ENCODE data around the gene ZNF407. TPM values are rescaled to one million over a fixed set of nuclear protein-coding genes. Genes with fewer than 3 reads are reported as not detected.

Gene ZNF407
- total RNA-seq, 1 experiment from 2014 or later: 4.4 TPM

DNA sequence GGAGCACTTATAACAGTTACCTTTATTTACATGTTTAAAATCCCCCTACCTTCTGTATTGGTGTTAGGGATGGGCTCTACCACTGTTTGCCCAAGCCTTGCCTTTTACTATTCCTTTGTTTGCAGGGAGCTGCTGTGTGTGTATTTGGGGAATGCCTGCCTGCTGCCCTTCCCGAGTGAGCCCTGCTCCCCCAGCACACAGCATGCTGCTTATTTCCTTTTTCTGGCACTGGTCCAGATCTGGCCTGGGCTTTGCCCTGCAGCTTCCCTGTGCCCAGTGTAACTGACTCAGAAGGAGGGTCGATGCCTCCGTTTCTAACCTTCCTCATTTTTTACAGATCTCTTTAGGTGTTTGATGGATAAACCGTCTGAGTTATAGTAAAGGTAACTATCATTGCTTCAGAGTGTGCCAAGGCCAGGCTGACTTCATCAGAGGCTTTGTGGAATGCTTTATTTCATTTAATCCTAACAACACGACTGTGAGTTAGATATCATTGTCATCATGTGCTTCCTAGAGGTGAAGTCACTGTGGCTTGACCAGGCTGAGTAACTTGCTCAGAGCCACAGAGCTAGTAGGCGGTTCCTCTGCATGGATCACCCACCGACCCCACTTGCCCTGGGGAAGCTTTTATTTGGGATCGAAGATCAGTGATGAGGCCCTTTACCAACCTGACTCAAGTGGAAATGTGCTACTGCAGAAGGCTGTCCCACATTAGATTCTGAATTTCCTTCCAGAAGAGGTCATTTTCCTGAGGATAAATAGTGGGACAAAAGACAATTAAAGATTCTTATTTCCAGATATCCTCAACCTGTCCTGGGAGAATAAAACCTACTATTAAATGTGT is 238.8 kb downstream of the ZNF407 start:
- Histone ChIP-seq H3K4me3 (no peak overlapping the region), H3K27me3 (no peaks in the 10 kb centered on the region), H3K36me3 (no peaks in the 10 kb centered on the region), H3K9me3 (no peaks in the 10 kb centered on the region)
- peak; percentile 51 for DNase-seq

DNA sequence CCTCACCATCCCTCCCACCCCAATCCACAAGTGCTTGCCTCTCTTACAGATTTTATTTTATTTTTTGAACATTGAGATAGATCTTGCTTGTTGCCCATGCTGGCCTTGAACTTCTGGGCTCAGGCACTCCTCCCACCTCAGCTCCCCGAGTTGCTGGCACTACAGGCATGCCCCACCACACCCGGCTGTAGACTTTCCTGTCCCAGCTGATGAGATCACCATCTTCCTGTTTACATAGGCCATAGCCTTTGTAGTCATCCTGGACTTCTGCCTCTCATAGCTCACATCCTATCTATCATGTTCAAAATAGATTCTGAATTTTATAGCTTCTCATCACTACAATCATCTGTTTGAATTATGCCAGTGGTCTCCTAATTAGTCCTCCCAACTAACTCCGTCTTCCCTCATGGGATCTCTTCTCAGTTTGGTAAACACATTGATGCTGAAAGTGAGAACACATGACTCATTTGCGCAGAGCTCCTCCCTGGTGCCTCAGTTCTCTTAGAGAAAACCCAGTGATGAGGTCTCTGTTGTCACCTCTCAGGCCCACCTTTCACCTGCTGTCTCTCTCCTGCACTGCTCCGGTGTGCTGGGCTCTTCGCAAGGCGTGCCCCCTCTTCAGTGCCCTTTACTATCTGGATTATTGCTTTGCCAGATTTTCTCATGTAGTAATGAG is 243.0 kb downstream of the ZNF407 start:
- no peaks in the 10 kb centered on the region for H3K9me3 ChIP-seq
- no peak overlapping the region for H3K4me3 ChIP-seq
- no peaks in the 10 kb centered on the region for H3K27me3 ChIP-seq
- peak; percentile 84 for DNase-seq
- no peaks in the 10 kb centered on the region for H3K36me3 ChIP-seq

DNA sequence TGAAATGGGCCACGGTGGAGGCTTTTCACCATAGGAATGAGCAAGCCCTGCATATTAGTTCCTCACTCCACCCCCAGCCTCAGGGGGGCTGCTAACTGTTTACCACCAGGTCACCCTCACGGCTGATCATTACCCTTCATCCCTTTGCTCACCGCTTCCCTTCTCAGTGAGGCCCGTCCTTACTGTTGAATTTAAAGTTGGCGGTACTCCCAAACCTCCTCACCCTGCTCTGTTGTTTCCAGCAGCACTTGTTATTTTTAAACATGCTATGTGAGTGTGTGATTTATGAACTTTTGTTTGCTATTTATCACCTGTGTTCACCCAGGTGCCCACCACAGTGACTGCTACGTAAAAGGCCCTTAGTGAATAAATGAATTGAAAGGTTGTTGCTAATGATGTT is 243.6 kb downstream of the ZNF407 start:
- DNase-seq: no peak
- Histone ChIP-seq H3K27me3 (no peaks in the 10 kb centered on the region), H3K36me3 (no peaks in the 10 kb centered on the region), H3K4me3 (no peak overlapping the region), H3K9me3 (no peaks in the 10 kb centered on the region)

DNA sequence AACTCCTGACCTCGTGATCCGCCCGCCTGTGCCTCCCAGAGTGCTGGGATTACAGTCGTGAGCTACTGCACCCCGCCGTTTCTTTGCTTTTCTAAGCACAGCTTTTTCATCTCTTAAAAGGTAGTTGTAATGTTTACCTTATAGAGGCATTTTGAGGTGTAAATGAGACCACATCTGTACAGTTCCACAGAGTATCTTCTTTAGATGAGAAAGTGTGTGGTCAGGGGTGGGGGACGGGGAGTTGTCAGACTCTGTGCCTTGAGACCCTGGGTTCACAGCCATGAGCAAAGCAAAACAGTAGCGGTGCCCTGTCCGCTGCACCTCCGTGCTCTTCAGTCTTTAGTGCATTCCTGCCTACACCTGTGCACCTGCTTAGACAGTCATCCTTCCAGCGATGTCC is 251.6 kb downstream of the ZNF407 start:
- no peaks in the 10 kb centered on the region for H3K27me3 ChIP-seq
- no peaks in the 10 kb centered on the region for H3K36me3 ChIP-seq
- no peak overlapping the region for H3K4me3 ChIP-seq
- no peaks in the 10 kb centered on the region for H3K9me3 ChIP-seq
- DNase-seq: no peak

DNA sequence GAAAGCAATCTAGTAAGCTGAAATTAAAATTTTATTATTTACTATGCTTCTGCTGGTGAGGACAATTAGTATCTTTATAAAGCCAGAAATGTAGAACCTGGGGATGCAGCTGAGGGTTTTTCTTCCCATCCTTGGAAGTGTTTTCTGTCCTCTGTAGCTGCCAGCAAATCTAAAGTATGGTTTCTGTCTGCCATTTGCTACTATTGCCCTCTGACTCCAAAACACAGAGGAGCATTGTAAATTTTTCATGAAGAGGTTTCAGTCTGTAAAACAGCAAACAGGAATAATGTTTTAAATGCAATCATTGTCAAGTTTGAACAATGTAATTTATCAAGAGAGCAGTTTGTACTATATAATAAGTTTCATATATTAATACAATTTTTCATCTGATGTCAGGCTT is 258.8 kb downstream of the ZNF407 start:
- DNase-seq: no peak
- no peaks in the 10 kb centered on the region for H3K36me3 ChIP-seq
- H3K4me3 ChIP-seq: no peak overlapping the region
- H3K9me3 ChIP-seq: no peaks in the 10 kb centered on the region
- no peaks in the 10 kb centered on the region for H3K27me3 ChIP-seq

DNA sequence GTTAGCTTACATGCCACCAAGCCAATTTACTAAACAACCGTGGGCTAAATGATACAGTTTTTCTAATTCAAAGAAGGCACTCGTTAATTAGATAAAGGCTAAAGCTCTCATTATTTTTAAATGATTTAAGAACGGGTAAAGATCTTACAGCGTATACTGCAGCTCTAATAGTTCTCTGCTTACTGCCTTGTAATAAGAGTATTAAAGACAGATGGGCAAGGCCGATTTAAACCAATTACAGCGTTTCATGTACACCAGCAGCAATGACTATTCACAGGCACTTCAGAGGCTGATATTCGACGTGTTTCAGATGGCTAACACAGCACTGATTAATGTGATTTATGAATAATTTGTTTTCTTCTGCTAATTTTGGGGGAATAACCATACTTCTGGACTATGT is 259.3 kb downstream of the ZNF407 start:
- DNase-seq: no peak
- H3K4me3 ChIP-seq: no peak overlapping the region
- no peaks in the 10 kb centered on the region for H3K36me3 ChIP-seq
- no peaks in the 10 kb centered on the region for H3K9me3 ChIP-seq
- H3K27me3 ChIP-seq: no peaks in the 10 kb centered on the region

DNA sequence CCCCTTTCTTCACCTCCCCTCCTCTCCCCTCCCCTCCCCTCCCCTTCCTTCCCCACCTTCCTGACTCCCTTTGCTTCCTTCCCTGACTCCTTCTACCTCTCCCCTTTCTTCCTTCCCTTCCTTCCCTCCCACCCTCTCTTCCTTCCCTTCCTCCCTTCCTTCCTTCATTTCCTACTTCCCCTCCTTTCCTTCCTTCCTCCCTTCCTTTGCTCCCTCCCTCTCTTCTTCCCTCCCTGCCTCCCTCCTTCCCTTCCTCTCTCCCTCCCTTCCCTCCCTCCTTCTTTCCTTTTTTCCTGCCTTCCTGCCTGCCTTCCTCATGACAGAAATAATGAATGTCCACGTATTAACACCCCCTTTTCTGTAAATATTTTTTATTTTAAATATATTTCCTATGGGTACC is 260.2 kb downstream of the ZNF407 start:
- no peaks in the 10 kb centered on the region for H3K9me3 ChIP-seq
- no peak overlapping the region for H3K4me3 ChIP-seq
- no peaks in the 10 kb centered on the region for H3K36me3 ChIP-seq
- DNase-seq: no peak
- no peaks in the 10 kb centered on the region for H3K27me3 ChIP-seq

DNA sequence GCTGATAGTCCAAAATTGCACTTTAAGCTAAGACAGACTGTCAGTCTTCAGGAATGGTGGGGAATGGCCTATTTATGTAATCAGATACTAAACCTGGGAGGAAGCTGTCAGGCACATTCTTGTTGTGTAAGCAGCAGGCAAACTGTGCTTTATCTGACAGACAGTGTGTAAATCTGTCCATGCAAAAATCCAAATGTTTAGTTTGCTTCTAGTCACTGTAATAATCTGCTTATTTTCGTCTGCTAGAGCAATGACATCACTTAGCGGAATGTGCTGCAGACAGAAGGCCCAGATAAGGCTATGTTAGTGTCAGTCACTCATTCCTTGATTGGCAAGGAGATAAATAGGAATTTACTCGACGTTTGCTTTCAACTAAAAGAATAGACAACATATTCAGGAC is 263.5 kb downstream of the ZNF407 start:
- no peaks in the 10 kb centered on the region for H3K9me3 ChIP-seq
- no peaks in the 10 kb centered on the region for H3K27me3 ChIP-seq
- no peak for DNase-seq

DNA sequence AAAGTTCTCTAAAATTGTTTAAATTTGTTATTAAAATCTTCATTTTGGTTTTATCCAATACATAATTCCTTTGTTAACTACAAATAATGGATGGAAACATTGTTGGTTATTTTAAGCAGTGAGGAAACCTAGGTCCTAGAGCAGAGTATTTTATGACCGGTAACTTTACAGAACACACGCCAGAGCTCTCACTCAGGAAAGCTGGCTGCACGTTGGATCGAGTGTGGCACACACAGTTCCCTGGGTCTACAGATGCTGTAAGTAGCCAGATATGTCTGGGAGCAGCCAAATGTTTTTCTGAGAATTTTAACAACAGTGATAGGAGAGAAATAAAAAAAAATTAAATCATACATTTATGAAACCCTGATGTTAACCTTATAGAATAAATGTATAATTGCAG is 264.4 kb downstream of the ZNF407 start:
- no peak for DNase-seq
- Histone ChIP-seq H3K36me3 (no peaks in the 10 kb centered on the region), H3K9me3 (no peaks in the 10 kb centered on the region), H3K4me3 (no peak overlapping the region), H3K27me3 (no peaks in the 10 kb centered on the region)

More for the DNA sequence above, 263.5 kb downstream of the ZNF407 start:
- H3K36me3 ChIP-seq: no peaks in the 10 kb centered on the region
- no peak overlapping the region for H3K4me3 ChIP-seq

DNA sequence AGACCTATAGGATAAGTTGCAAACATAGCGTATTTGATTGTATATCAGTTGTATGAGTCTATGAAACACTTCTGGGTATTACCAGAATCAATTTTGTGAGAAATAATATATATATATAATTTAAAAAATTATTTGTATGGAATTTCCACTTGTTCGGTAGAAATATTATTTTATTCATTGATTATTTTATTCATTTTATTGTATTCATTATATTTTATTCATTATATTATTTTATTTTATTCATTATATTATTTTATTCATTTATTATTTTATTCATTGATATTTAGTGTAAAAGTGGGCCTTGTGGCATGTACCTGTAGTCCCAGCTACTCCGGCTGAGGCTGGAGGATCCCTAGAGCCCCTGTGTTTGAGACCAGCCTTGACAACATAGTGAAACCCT is 268.9 kb downstream of the ZNF407 start:
- Histone ChIP-seq H3K36me3 (no peaks in the 10 kb centered on the region), H3K27me3 (no peaks in the 10 kb centered on the region), H3K4me3 (no peak overlapping the region), H3K9me3 (no peaks in the 10 kb centered on the region)
- no peak for DNase-seq

DNA sequence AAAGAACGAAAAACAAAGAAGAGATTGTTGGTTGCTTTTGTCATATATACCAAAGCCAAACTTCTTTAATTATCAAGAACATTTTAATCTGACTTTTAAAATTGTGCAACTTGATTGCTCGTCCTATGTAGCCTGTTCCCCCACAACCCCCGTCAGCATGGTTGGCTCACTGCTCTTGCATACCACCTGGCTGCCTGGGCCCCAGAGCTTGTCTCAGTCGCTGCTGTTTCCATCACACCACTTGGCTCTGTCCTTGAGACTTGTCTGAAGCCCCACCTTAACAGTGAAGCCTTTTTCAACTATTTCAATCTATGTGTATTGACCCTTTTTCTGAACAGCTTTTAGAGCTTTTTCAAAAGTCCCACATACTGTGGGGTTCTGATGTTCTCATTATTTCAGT is 270.8 kb downstream of the ZNF407 start:
- Histone ChIP-seq H3K4me3 (no peak overlapping the region), H3K36me3 (no peaks in the 10 kb centered on the region), H3K27me3 (no peaks in the 10 kb centered on the region), H3K9me3 (no peaks in the 10 kb centered on the region)
- no peak for DNase-seq

DNA sequence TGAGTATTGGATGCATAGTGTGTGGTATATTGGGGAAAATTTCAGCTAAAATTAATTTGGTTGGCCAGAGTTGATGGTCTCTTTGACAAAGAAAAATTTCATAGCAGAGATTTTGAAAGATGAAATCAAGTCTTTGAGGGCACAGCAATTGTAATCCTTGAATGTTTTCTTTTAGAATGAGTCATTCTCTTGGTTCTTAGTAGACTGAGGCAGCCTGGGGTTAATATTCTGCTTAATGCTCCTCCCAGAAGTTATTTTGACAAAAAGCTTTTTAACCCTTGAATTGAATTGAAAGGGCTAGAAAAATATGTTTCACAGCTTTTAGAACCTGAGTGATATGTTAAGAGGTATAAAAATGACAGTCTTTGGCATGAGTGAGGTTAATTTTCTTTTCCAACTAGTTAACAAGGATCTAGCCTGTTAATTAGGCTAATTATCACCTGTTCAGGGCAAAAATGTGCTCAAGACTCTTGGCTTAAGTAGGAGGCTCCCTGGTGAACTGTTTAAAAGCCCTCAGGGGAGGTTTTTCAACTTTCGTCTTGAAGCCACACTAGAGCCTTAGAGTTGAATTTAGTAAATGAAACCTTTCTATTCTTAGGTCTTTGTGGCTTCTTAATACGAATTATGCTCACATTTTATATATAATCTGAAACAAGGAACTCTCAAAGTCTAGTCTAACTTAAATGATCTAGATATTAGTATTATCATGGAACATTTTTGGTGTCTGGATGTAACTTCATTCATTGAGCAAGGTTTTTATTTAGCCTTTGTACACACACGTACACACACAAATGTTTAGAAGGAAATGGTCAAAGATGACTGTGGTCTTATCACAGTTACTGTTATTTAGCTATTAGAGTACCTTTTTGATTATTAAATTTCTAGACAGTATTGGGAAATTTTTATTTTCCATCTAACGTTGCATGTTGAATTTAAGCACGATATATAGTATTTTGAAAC is 272.5 kb downstream of the ZNF407 start:
- Histone ChIP-seq H3K36me3 (no peaks in the 10 kb centered on the region), H3K9me3 (no peaks in the 10 kb centered on the region), H3K4me3 (no peak overlapping the region), H3K27me3 (no peaks in the 10 kb centered on the region)
- DNase-seq: no peak

DNA sequence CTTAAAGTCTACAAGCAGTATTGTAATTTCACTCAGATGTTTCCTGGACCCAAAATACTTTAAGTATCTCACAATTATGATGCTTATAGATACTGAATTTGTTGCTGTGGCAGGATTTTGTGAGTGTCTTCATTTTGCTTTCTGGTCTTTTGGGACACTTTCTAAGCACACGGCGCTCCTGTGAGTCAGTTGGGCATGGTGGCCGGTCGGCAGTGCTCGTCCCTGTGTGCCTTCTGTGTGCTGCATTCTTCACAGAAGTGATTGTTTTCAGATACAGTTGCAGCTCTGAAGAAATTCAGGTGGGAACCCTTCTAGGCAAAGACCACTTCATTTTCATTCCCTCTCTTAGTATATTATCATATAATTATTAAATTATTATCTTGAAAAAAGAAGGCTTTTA is 273.3 kb downstream of the ZNF407 start:
- no peak for DNase-seq
- Histone ChIP-seq H3K36me3 (no peaks in the 10 kb centered on the region), H3K27me3 (no peaks in the 10 kb centered on the region), H3K9me3 (no peaks in the 10 kb centered on the region), H3K4me3 (no peak overlapping the region)

DNA sequence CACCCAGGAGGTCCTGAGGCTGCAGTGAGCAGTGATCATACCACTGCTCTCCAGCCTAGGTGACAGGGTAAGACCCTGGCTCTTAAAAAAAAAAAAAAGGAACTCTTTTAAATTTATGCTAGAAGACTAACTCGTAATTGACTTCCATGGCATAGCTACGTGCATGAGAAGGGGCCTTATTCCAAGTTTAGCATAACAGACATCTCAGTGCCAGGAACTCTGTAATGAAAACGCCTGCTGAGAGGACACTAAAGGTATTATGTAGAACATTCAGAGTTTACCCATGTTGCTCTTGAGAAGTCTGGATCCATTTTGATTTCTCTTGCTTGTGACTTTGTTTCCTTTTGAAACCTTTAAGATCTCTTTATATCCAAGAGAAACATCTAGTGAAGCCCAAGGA is 276.0 kb downstream of the ZNF407 start:
- DNase-seq: no peak
- Histone ChIP-seq H3K27me3 (no peaks in the 10 kb centered on the region), H3K4me3 (no peak overlapping the region), H3K9me3 (no peaks in the 10 kb centered on the region), H3K36me3 (no peaks in the 10 kb centered on the region)

DNA sequence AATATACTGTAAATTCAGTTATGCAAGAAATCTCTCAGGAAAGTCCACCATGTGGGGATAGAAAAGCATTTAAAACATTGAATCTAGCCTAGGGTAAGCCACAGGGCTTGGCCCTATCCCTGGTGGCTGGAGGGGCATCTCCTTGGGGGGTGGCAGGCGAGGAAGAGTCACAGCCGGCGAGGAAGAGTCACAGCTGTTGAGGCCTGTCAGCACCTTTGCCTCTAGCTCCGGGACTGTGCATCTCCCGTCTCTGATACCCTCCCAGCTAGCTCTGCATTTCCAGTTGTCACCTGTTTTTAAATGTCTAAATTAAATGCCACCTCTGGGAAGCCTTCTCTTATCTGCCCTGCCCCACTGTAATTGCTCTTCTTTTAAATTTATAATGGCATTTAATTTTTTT is 276.7 kb downstream of the ZNF407 start:
- H3K27me3 ChIP-seq: no peaks in the 10 kb centered on the region
- H3K36me3 ChIP-seq: no peaks in the 10 kb centered on the region
- no peak overlapping the region for H3K4me3 ChIP-seq
- no peak for DNase-seq
- no peaks in the 10 kb centered on the region for H3K9me3 ChIP-seq

DNA sequence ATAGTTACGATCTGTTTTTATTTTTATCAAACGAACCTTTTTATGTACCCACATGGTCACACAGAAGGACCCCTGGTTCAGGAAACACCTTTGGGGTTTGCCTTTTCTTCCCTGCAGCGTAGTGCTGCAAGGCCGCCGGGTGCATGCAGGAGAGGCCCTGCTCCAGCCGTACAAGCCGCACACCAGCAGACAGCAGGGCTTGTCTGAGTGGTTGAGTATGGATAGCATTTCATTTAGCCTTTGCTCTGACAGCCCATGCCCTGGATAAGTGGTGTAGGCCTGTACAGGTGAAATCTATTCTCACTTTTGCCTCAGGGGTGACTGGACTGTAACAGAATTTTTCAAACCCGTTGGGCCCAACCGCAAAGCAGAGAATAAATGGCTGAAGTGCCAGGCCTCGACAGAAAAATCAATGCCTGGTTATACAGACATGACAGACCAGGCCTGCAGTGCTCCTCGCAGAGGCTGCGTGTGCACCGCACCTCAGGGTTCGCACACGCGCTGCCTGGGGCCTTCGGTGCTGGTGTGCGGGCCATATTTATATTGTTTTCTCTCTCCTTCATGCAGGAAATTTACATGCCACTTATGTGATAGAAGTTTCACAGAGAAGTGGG is 279.1 kb downstream of the ZNF407 start:
- Histone ChIP-seq H3K27me3 (no peaks in the 10 kb centered on the region), H3K9me3 (no peaks in the 10 kb centered on the region), H3K4me3 (no peak overlapping the region), H3K36me3 (no peaks in the 10 kb centered on the region)
- DNase-seq: no peak

DNA sequence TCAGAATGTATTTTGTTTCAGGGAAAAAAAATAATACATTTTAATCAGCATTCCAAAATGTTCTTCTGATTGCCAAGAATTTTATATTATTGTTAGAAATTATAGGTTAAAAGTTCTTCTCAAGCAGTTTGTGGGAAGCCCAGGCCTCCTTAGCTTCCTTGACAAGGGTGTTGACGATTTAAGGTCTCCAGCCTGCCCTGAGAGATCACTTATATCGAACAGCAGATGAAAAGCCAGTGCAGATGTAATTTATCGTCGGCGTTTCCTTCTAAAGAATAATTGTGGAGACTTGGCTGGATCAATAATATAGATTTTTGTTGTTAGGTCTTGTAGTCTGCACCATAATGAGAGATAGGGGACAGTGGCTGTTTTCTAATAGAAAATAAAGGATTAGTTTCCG is 280.6 kb downstream of the ZNF407 start:
- Histone ChIP-seq H3K27me3 (no peaks in the 10 kb centered on the region), H3K4me3 (no peak overlapping the region), H3K9me3 (no peaks in the 10 kb centered on the region), H3K36me3 (no peaks in the 10 kb centered on the region)
- DNase-seq: no peak
